HepG2 (cell line): ENCODE measurements around the gene RBM18.

Source experiments
- FOXJ3 ChIP-seq: sonication (generic); formaldehyde crosslinking; IDR thresholded peaks from 2 replicates; pipeline ENCODE4 v1.4.0; 2020; ENCODE audit warnings: missing genetic modification reagents, mild to moderate bottlenecking, borderline replicate concordance
- TF ChIP-seq, protein P1 (sequence below): sonication (generic); formaldehyde crosslinking; IDR thresholded peaks from 2 replicates; pipeline ENCODE4 v1.5.0; 2020; ENCODE audit warnings: missing genetic modification reagents

DNA sequence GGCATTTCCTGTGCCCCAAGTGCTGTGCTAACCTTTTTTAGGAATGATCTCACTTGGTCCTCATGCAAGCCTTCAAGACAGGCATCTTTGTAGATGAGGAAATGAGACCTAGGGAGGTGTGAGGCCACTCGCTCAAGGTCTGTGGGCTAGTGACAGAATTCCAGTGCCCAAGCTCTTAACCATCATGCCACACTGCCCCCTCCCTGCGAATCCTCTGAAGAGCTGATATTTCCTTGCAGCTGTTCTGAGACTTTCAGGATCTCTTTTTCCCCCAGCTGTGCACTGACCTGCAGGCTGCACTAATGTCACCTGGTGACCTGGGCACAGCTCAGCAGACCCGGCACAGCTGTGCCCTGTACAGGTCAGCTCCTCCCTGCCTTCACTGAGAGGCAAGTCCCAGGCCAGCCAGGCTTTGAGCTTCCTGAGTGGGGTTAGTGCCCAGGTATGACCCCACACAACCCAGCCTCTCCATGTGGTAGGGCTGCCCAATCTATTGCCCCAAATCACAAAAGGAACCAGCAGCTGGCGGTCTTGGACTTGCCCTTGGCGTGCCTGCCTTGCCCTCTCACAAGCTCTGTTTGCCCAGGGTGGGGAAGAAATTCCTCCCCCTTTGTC is 72.3 kb downstream of the RBM18 start:
- TF ChIP-seq, protein P1, sequence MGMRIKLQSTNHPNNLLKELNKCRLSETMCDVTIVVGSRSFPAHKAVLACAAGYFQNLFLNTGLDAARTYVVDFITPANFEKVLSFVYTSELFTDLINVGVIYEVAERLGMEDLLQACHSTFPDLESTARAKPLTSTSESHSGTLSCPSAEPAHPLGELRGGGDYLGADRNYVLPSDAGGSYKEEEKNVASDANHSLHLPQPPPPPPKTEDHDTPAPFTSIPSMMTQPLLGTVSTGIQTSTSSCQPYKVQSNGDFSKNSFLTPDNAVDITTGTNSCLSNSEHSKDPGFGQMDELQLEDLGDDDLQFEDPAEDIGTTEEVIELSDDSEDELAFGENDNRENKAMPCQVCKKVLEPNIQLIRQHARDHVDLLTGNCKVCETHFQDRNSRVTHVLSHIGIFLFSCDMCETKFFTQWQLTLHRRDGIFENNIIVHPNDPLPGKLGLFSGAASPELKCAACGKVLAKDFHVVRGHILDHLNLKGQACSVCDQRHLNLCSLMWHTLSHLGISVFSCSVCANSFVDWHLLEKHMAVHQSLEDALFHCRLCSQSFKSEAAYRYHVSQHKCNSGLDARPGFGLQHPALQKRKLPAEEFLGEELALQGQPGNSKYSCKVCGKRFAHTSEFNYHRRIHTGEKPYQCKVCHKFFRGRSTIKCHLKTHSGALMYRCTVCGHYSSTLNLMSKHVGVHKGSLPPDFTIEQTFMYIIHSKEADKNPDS (CRISPR knock-in tag) = no peak
- TF ChIP-seq FOXJ3 (CRISPR knock-in tag) = no peak
